GM15510 (cell line): Measurements from ENCODE around the gene KCNJ10.

Experiments used
- POLR2A ChIP-seq: IDR thresholded peaks from 3 replicates; pipeline ENCODE4 v1.6.1; 2011; ENCODE audit warnings: borderline replicate concordance; ENCODE audit not compliant: insufficient read length; ENCODE audit errors: extremely low read depth

KCNJ10 gene

DNA sequence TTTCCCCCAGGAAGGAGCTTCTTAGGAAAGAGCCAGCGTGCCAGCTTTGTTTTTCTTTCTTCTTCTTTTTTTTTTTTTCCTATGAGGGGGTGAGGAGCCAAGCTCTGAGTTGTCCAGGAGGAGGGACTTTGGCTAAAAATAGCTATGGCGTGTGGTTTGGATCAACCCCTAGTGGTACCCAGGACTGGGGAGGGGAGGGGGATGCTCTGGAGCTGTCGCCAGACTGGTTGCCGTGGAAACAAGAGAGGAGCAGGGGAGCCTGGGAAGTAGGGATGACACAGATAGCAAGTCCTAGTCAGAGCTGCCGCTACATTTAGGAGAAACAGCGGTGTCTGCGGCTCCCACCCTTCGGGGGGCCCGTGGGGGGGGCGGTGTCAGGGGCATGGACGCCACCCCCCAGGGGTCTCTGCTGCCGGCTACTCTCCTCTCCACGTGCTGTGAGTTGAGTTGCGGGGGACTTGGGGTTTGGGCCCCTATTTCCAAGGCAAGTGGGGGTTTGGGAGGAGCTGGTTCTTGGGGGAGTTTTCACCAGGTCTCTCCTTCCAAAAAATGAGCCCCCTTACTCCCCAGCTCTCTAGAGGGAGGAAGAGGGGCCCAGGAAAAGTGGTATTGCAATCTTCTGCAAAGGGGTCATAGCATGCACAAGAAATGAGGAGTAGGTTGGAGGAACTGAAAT lies 11.4 kb upstream of the KCNJ10 start, which contains the start of gene KCNJ9:
Gene KCNJ9, plus strand, starts transcription at position 278 of the 676 bp plus-strand sequence. CDS start 2,493 bp downstream, outside the sequence.
- no peak for TF ChIP-seq POLR2A

DNA sequence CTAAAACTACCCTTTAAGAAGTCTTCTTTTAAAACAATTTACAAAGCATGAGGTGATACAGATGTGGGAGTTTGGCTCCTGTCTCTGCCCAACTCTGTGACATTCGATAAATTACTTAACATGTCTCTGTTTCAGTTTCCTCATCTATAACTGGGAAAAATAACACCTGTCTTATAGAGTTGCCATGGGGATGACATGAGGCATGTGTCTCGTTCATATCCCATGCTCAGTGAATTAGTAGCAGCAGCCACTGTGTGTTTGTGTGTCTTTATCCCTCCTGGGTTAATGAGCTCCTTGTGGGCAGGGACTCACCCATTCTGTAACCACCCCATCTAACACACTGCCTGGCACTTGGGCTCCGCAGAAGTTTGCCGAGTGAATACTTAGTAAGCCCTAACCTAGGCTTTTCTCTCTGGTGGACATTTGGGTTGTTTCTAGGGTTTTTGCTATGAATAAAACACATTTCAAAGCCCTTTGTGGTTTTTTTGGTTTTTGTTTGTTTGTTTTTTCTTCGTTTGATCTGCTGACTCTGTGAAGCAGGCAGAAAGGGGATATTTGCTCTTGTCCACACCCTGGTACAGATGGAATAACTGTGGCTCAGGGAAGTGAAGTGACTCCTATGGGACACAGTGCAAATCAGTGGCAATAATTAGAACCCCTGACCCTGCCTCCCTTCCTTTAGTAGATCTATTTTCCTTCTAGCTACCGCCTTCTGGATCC lies 10.6 kb upstream of the KCNJ10 start:
- no peak for TF ChIP-seq POLR2A

DNA sequence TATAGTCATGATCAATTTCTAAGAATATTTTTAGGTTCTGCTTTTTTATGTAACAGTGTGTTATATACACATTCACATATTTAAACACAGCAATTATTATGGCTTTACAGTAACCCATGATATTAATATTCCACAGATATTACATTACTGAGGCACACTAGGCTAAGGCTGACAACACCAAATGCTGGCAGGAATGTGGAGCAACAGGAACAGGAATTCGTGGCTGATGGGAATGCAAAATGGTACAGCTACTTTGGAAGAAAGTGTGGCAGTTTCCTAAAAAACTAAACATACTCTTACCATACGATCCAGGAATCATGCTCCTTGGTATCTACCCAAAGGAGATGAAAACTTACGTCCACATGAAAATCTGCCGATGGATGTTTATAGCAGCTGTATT lies 9.5 kb upstream of the KCNJ10 start:
- no peak for TF ChIP-seq POLR2A

DNA sequence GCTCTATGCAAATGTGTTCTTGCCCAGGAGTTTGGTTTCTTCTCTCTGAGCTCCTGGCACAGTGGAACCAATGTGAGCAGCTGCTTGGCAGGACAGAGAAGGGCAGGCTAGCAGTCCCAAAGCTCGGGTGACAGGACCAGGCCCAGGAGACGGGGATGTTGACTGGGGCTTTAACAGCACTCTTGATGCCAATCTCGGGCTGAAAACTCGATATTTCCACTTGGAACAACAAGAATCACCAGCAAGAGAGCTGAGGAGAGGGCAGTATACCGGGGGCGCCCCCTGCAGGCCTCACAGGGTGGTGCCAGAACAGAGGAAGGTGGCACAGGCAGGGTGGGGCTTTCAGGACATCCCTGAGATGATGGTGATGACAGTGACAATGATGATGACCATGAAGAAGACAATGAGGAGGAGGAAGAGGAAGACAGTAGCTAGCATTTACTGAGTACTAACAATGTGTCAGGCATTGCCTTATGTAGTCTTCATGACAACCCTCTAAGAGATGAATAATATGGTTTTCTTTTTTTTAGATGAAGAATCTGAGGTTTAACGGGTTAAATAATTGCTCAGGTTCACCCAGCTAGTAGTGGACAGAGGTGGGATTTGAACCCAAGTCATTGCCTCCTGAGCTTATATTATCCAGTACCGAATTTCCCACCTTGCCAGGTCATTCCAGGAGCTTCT lies 8.7 kb upstream of the KCNJ10 start:
- no peak for TF ChIP-seq POLR2A

DNA sequence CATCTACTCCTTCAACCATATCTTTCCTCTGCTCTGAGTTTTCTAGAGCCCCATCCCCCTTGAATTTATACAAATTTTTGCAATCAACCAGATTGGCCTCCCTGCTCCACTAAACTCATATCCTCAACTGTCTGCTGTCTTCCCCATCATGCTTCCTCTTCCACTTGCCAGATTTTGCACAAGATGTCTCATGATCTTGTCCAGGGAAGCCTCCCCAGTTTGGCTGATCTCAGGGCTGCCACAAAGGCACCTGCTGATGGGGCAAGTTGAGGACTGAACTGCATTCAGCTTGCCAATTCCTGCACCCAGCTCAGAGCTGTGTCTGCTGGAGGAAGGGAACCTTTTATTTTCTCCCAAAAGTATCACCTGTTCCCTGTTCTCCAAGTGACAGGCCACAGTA lies 7.5 kb upstream of the KCNJ10 start:
- no peak for TF ChIP-seq POLR2A

DNA sequence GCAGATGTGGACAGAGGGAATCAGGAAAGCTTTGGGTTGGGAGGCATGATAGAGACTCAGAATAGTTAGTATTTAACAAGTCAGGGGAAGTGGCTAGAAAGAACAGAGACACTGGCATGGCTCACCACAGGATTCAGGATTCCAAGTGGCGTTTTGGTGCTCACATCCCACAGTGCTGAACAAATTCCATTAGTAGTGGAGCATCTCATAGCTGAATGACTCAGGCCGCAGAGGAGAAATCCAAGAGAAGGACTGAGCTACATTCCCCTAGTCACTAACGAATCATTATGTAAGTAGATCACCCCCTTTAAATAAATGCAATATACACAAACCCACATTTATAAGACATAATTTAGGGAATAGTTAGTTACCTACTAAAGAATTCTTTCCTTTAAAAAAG lies 6.3 kb upstream of the KCNJ10 start:
- no peak for TF ChIP-seq POLR2A

DNA sequence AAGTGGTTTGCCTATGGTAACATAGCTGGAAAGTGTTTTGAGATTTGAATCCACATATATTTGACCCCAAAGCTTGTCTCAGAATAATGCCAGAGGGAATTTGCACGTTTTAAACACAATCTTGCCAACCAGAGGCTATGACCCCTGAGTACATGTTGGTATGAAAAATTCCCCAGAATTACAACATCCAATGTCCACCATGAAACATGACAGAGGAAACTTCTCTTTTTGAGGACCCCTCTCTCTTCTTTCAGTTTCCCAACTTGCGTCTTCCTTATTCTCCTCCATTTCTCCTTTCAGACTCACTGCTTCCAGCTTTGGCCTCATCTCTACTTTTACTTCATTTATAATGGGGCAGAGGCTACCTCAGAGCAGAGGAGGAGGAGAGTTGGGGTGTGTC lies 5.9 kb upstream of the KCNJ10 start:
- TF ChIP-seq POLR2A: no peak

DNA sequence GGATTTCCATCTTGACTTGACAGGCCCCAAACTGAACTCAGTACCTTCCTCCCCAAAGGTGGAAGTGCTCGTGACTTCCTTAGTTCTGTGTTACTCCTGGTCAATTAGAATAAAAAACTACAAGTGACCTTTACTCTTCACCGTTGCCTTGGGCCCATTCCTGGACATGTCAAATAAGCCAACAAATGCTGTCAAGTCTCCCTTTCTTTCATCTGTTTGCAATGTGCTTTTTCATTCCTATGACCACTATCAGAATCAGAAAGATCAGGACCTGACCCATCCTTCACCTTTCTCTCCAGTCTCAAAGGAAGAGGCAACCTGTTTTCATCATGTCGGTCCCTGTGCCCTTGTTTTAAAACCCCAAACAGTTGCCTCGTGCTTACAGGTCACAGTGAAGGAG lies 4.9 kb upstream of the KCNJ10 start:
- no peak for TF ChIP-seq POLR2A

DNA sequence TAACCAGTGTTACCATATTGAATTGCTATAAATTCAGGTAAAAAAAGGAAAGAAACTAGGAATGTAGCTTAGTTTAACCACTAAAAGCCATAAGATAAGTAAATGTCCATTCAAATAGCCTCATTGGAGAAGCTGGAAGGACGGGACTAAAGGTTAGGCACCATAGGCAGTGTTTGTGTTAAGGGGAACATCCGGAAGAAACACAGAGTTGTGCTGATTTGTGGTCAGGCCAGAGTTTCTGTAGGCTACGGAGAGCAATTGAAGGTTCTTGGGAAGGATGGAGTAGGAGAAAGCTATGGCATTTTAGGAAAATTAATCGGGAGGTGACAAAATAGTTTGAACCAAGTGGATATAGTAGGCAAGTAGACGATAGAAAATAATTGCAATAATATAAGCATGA lies 1.3 kb upstream of the KCNJ10 start:
- TF ChIP-seq POLR2A: no peak

DNA sequence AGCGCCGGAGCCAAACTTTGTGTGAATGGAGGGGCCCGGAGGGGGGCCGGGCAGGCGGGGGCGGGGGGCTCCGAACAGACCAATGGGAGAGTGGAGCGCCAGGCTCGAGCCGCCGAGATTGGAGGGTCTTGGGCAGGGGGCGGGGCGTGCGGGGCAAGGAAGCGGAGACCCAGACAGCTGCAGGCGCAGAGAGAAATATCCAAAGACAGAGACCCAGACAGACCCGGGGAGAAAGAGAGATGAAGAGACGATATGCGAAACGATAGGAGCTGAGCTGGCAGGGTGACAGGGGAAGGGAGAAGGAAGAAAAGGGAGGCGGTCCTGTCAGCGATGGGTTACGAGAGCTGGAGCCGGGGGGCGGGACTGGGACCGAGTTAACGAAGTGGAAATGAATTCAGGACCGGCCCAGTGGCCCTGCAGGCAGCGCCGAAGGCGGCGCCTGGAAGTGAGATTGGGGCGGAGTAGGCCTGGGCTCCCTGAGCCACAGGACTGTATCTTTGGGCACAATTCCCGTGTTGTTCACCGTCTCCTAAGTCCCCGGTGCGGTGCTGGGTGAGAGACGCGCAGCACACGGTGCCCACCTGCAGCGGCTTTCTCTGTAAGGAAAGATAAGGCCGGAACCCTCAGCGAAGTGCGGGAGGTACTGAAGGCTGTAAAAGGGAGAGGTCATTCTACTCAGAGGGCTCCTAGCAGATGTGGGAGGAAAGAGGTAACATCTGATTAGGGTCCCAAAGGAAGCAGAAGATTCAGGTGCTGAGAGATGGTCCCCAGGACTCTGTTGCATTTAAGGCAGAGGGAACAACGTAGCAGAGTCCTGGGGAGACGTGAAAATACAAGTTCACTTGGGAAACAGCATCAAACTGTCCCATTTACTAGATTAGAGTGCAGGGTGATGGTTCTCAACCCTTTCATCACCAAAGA lies 543 bp upstream of the KCNJ10 start:
- no peak for TF ChIP-seq POLR2A

DNA sequence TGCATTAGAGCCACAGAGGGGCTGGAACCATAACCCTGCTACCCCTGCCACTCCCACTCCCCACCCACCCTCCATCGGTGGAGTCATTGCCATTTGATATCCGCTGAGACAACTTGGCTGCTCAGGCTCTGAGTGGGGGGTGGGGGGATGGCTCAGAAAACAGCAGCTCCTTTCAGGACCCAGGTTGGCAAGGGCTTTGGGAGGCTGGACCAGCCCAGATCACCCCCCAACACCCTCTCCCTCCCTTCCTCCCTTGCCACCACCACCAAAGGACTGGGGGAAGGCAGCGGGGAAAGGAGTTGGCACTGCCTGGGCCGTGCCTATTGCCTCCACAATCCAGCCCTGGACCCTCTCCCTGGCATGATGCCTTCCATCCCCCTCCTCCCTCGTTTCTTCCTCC lies 1.7 kb downstream of the KCNJ10 start:
- no peak for TF ChIP-seq POLR2A

DNA sequence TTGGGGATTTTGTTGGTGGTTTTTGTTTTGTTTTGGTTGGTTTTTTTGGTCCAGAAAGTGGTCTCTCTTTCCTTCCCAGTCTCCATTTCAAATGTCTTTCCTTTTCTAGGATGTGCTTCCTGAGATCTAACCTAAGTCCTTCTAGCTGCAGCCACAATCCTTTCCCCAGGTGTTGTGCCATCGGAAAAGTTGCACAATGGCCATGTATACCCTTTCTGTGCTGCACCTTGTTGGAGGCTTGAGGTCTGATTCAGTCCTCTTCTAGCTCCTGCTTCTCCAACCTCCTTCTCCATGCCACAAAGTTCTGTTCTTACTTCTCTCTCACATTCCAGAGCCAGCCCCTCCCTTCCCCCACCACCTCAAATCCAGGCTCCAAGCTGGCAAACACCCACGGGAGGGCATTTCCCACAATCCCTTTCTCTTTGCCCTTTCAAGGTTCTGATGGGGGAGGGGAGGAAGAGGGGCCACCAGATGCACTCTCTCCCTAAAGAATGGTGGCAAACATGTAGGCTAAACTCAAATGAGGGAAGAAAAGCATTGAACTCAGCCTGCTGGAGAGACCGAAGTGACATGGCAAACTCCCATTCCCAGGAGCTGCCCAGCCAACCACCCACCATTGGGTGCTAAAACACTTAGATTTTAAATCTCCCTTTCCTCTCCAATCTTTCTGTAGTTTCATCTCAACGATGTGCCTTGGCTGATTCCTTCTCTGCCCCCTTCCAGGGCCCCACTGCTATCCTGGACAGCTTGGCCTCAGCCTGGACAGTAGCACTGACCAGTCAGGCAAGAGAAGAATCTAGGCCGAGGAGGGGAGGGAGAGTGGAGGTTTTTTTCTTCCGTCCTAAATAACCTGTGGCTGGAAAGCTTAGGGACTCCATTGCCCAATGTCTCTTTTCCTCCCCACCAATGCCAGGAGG lies 2.9 kb downstream of the KCNJ10 start:
- no peak for TF ChIP-seq POLR2A

DNA sequence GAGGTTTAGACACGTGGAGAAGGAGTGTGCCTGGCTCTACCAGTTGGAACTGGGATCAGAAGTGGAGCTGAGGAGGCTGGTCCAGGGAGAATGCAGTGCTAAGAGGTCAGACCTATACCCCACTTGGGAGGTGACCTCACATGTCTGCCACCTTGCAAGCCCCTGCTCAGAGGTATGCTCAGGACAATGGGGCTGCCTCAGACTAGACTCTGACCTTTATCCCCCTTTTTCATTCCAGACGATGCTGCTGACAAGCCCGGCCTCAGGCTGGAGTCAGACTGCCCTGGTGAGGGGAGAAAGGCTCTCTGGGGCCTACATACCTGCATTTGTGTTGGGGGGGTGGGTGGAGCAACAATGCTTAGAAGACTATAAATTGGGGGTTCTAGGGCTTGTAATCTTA lies 5.2 kb downstream of the KCNJ10 start:
- no peak for TF ChIP-seq POLR2A

DNA sequence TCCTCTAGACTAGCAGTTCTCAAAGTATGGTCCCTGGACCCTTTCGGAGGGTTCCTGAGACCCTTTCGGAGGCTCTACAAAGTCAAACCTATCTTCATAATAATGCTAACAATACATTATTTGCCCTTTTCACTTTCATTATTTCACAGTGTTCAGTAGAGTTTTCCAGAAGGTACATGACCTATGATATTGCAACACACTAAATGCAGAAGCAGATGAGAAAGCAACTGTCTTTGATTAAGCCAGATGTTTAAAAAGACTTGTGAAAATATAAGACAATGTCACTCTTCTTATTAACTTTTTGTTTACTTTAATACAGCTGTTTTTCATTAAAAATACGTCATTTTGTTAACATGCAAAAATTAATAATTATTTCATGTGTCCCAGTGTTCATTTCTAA lies 5.8 kb downstream of the KCNJ10 start:
- TF ChIP-seq POLR2A: no peak
